Cardiac muscle cell (in vitro differentiated cells and primary cell): Measurements from ENCODE around the gene GGA1. TPM values are rescaled to one million over a fixed set of nuclear protein-coding genes. Genes with fewer than 3 reads are reported as not detected.

Source experiments
- DNase-seq, 2 donors: peaks; one replicate each; pipeline versions ENCODE4 v3.0.0 to v3.0.0-alpha.2; 2010 to 2017; ENCODE audit warnings: low read depth in 1 of 2, low spot score in 1 of 2
- H3K27ac ChIP-seq: fragments of 200-600 bp; sonication (generic); 2 replicates; pipeline ENCODE4 v1.5.1; 2016
- H3K27me3 ChIP-seq: fragments of 200-600 bp; sonication (generic); 2 replicates; pipeline ENCODE4 v1.6.0; 2016; ENCODE audit warnings: control low read depth
- H3K36me3 ChIP-seq: fragments of 200-600 bp; sonication (generic); 2 replicates; pipeline ENCODE4 v1.5.1; 2016; ENCODE audit warnings: control low read depth
- H3K4me1 ChIP-seq: fragments of 200-600 bp; sonication (generic); 2 replicates; pipeline ENCODE4 v1.8.1; 2017; ENCODE audit warnings: low read depth, mild to moderate bottlenecking, mixed run types
- H3K4me3 ChIP-seq: fragments of 200-600 bp; sonication (generic); 2 replicates; pipeline ENCODE4 v1.5.1; 2016; ENCODE audit warnings: mild to moderate bottlenecking
- H3K9me3 ChIP-seq: fragments of 200-600 bp; sonication (generic); 2 replicates; pipeline ENCODE4 v1.5.1; 2017; ENCODE audit warnings: low read depth, mild to moderate bottlenecking, control low read depth
- CTCF ChIP-seq: IDR thresholded peaks from 2 replicates; pipeline ENCODE4 v1.5.1; 2012; ENCODE audit warnings: low read depth, mild to moderate bottlenecking, low read length
- polyA plus RNA-seq: library from polyadenylated mRNA; unstranded; fragments of >200 nt; fragmentation: Nextera tagmentation; extraction: Ambion mirVana; gene quantifications from 2 replicates; pipeline ENCODE4 v1.2.1, GENCODE V29; 2016
- total RNA-seq: library from RNA; depleted of rRNA; stranded (reverse); fragments of >200 nt; gene quantifications from 2 replicates; pipeline ENCODE4 v1.2.3, GENCODE V29; 2016

The GGA1 gene
- total and polyA plus RNA-seq, 2 experiments from 2014 or later: 82.6 to 114 TPM

GRCh38 chr22:37624017-37624365 lies 15.4 kb downstream of the GGA1 start:
- H3K4me1 ChIP-seq: peaks cover 4% of the 10 kb centered on the region
- peaks cover 7% of the 10 kb centered on the region for H3K36me3 ChIP-seq
- H3K9me3 ChIP-seq: no peaks in the 10 kb centered on the region
- DNase-seq: no peak
- no peaks in the 10 kb centered on the region for H3K27me3 ChIP-seq
- TF ChIP-seq CTCF: no peak
- H3K4me3 ChIP-seq: no peak overlapping the region
- H3K27ac ChIP-seq: no peak overlapping the region

GRCh38 chr22:37624876-37625275 lies 16.2 kb downstream of the GGA1 start:
- H3K4me1 ChIP-seq: peaks cover 4% of the 10 kb centered on the region
- H3K36me3 ChIP-seq: peaks cover 11% of the 10 kb centered on the region
- DNase-seq: no peak
- H3K9me3 ChIP-seq: no peaks in the 10 kb centered on the region
- no peaks in the 10 kb centered on the region for H3K27me3 ChIP-seq
- H3K27ac ChIP-seq: no peak overlapping the region
- no peak overlapping the region for H3K4me3 ChIP-seq
- TF ChIP-seq CTCF: no peak

GRCh38 chr22:37625737-37626136 lies 17.1 kb downstream of the GGA1 start:
- H3K27ac ChIP-seq: no peak overlapping the region
- no peak overlapping the region for H3K4me3 ChIP-seq
- no peaks in the 10 kb centered on the region for H3K27me3 ChIP-seq
- no peak for TF ChIP-seq CTCF
- peaks cover 4% of the 10 kb centered on the region for H3K4me1 ChIP-seq
- no peak for DNase-seq
- no peaks in the 10 kb centered on the region for H3K9me3 ChIP-seq
- H3K36me3 ChIP-seq: peaks cover 11% of the 10 kb centered on the region

GRCh38 chr22:37626144-37626543 lies 17.5 kb downstream of the GGA1 start:
- Histone ChIP-seq H3K36me3 (peaks cover 11% of the 10 kb centered on the region), H3K27me3 (no peaks in the 10 kb centered on the region), H3K27ac (no peak overlapping the region), H3K4me3 (no peak overlapping the region), H3K4me1 (peaks cover 5% of the 10 kb centered on the region), H3K9me3 (no peaks in the 10 kb centered on the region)
- peak; percentile 20 for TF ChIP-seq CTCF
- peak in 1 of 2 donors; percentile 92 for DNase-seq

- Histone ChIP-seq H3K27ac (no peak overlapping the region), H3K4me3 (no peak overlapping the region), H3K36me3 (peaks cover 11% of the 10 kb centered on the region), H3K27me3 (no peaks in the 10 kb centered on the region), H3K4me1 (peaks cover 9% of the 10 kb centered on the region), H3K9me3 (no peaks in the 10 kb centered on the region)
- DNase-seq: no peak
- TF ChIP-seq CTCF: no peak
Measured at GRCh38 chr22:37626556-37627075, 18.0 kb downstream of the GGA1 start.

- Histone ChIP-seq H3K27ac (no peak overlapping the region), H3K4me3 (no peak overlapping the region), H3K4me1 (peaks cover 10% of the 10 kb centered on the region), H3K9me3 (no peaks in the 10 kb centered on the region), H3K27me3 (no peaks in the 10 kb centered on the region), H3K36me3 (peaks cover 11% of the 10 kb centered on the region)
- no peak for TF ChIP-seq CTCF
- DNase-seq: peak in 1 of 2 donors; percentile 16
Measured at GRCh38 chr22:37627121-37627520, 18.5 kb downstream of the GGA1 start.
